GM18867 (cell line): ENCODE results near the gene KCNK16.

Experiments used
- ATAC-seq: cut with Tn5 transposase; IDR thresholded peaks from one replicate; pipeline ENCODE4 v1.9.1; 2021; ENCODE audit warnings: mild to moderate bottlenecking, moderate library complexity; ENCODE audit not compliant: unreplicated experiment

KCNK16 gene

GRCh38 chr6:39342692-39343395, 20.3 kb upstream of the KCNK16 start:
- ATAC-seq, result no peak

- no peak for ATAC-seq
Observed at GRCh38 chr6:39341937-39342336, 19.4 kb upstream of the KCNK16 start.

- ATAC-seq, result no peak
Observed at GRCh38 chr6:39341352-39341751, 18.9 kb upstream of the KCNK16 start.

- ATAC-seq, result no peak
Observed at GRCh38 chr6:39339868-39340550, 17.5 kb upstream of the KCNK16 start.

- ATAC-seq, result no peak
Observed at GRCh38 chr6:39339096-39339867, 16.8 kb upstream of the KCNK16 start.

GRCh38 chr6:39338397-39338796, 15.9 kb upstream of the KCNK16 start:
- no peak for ATAC-seq

GRCh38 chr6:39335780-39336545, 13.5 kb upstream of the KCNK16 start:
- ATAC-seq, result no peak

- no peak for ATAC-seq
Observed at GRCh38 chr6:39333644-39334438, 11.3 kb upstream of the KCNK16 start.

GRCh38 chr6:39330476-39330875, 8.0 kb upstream of the KCNK16 start:
- ATAC-seq, result no peak

GRCh38 chr6:39330057-39330456, 7.6 kb upstream of the KCNK16 start:
- peak; percentile 66 for ATAC-seq

GRCh38 chr6:39328066-39328465, 5.6 kb upstream of the KCNK16 start:
- no peak for ATAC-seq

GRCh38 chr6:39327507-39327906, 5.0 kb upstream of the KCNK16 start:
- no peak for ATAC-seq

- ATAC-seq, result no peak
Observed at GRCh38 chr6:39321761-39322160, 741 bp downstream of the KCNK16 start.

- ATAC-seq, result no peak
Observed at GRCh38 chr6:39320363-39320984, 2.0 kb downstream of the KCNK16 start.

- ATAC-seq, result no peak
Observed at GRCh38 chr6:39319621-39320362, 2.7 kb downstream of the KCNK16 start.

GRCh38 chr6:39317256-39317655, 5.2 kb downstream of the KCNK16 start:
- no peak for ATAC-seq

GRCh38 chr6:39314273-39314795, 8.2 kb downstream of the KCNK16 start, which contains the start of gene KCNK17:
TSS of gene KCNK17 (minus strand) at chr6:39314419. CDS start at chr6:39314320, 99 bp downstream.
- ATAC-seq, result no peak

- ATAC-seq, result no peak
Observed at GRCh38 chr6:39313526-39314272, 8.8 kb downstream of the KCNK16 start.
